ENCODE data around the gene CRYBG3. TPM values are rescaled to one million over a fixed set of nuclear protein-coding genes. Genes with fewer than 3 reads are reported as not detected.

The CRYBG3 gene
- polyA plus RNA-seq, 5 donors, result 20.8 to 35.5 (median 32.0) TPM

GRCh38 chr3:97971679-97972567 lies 150.1 kb downstream of the CRYBG3 start, which contains the start of gene RIOX2:
TSS of gene RIOX2 (minus strand) at chr3:97972431. CDS start at chr3:97967593, 4,838 bp downstream.
- peak; percentile 59 to 65 for DNase-seq

- DNase-seq, result no peak
Measured at GRCh38 chr3:97972976-97973375, 151.2 kb downstream of the CRYBG3 start.

GRCh38 chr3:97974996-97975395 lies 153.2 kb downstream of the CRYBG3 start:
- DNase-seq, result no peak

- no peak for DNase-seq
Measured at GRCh38 chr3:97975466-97975865, 153.7 kb downstream of the CRYBG3 start.

- no peak for DNase-seq
Measured at GRCh38 chr3:97979610-97980009, 157.8 kb downstream of the CRYBG3 start.

- DNase-seq, result no peak
Measured at GRCh38 chr3:97981886-97982285, 160.1 kb downstream of the CRYBG3 start.

GRCh38 chr3:97983933-97984491 lies 162.2 kb downstream of the CRYBG3 start:
- DNase-seq, result no peak

GRCh38 chr3:97987306-97987705 lies 165.5 kb downstream of the CRYBG3 start:
- DNase-seq, result no peak

GRCh38 chr3:97988784-97989568 lies 167.2 kb downstream of the CRYBG3 start:
- DNase-seq, result no peak

- no peak for DNase-seq
Measured at GRCh38 chr3:97990624-97991292, 168.9 kb downstream of the CRYBG3 start.

- no peak for DNase-seq
Measured at GRCh38 chr3:97991293-97991682, 169.5 kb downstream of the CRYBG3 start.

- DNase-seq, result no peak
Measured at GRCh38 chr3:97992547-97993173, 170.8 kb downstream of the CRYBG3 start.

GRCh38 chr3:97993526-97993925 lies 171.7 kb downstream of the CRYBG3 start:
- no peak for DNase-seq

- no peak for DNase-seq
Measured at GRCh38 chr3:97994328-97994945, 172.6 kb downstream of the CRYBG3 start.

Other genes starting within 250 kb of the CRYBG3 start
- gene ARL6, start 57.3 kb upstream of the CRYBG3 start, polyA plus RNA-seq (ENCODE audit: insufficient read depth in 1 of 5, insufficient read length in 5 of 5, low replicate concordance in 1 of 5), result 10 to 100 TPM; 14.6 to 25.6 (median 20.0) TPM
- 10 to 100 TPM; 35.0 to 45.0 (median 40.7) TPM for gene RIOX2, start 150.4 kb downstream of the CRYBG3 start, polyA plus RNA-seq (ENCODE audit: insufficient read depth in 1 of 5, insufficient read length in 5 of 5, low replicate concordance in 1 of 5)
- under 1 TPM in 1 of 5 donors, not detected in 4; 0.04 TPM for gene GABRR3, start 213.3 kb downstream of the CRYBG3 start, polyA plus RNA-seq (ENCODE audit: insufficient read depth in 1 of 5, insufficient read length in 5 of 5, low replicate concordance in 1 of 5)